ENCODE measurements around the gene CRISP3. TPM values are rescaled to one million over a fixed set of nuclear protein-coding genes. Genes with fewer than 3 reads are reported as not detected.

Gene CRISP3
- total and polyA plus RNA-seq, 9 of the 15 experiments (the other 6 are each of a cell fraction or from before 2014, with no cell fraction given): 0.21 to 2.0 (median 0.58) TPM

DNA sequence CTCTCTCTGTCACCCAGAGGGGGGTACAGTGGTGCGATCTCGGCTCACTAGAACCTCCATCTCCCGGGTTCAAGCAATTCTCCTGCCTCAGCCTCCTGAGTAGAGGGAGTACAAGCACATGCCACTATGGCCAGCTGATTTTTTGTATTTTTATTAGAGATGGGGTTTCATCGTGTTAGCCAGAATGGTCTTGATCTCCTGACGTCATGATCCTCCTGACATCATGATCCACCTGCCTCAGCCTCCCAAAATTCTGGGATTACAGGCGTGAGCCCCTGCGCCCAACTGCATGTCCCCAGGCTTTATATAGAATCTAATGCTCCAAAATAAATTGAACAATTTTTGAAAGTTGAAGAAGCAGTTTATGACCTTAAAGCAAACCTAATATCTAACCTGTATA is 23.8 kb downstream of the CRISP3 start (continued):
- TF ChIP-seq, protein P1, sequence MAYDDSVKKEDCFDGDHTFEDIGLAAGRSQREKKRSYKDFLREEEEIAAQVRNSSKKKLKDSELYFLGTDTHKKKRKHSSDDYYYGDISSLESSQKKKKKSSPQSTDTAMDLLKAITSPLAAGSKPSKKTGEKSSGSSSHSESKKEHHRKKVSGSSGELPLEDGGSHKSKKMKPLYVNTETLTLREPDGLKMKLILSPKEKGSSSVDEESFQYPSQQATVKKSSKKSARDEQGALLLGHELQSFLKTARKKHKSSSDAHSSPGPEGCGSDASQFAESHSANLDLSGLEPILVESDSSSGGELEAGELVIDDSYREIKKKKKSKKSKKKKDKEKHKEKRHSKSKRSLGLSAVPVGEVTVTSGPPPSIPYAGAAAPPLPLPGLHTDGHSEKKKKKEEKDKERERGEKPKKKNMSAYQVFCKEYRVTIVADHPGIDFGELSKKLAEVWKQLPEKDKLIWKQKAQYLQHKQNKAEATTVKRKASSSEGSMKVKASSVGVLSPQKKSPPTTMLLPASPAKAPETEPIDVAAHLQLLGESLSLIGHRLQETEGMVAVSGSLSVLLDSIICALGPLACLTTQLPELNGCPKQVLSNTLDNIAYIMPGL (CRISPR knock-in tag; IDR thresholded peaks at IDR 0.05): no peak
- no peak for TF ChIP-seq ZNF551 (CRISPR knock-in tag; IDR thresholded peaks at IDR 0.05)
- no peak for TF ChIP-seq HNRNPUL1 (IDR thresholded peaks at IDR 0.05; ENCODE audit: low read length)
- no peak for TF ChIP-seq KAT2B (IDR thresholded peaks at IDR 0.05; ENCODE audit: low read depth, low read length)
- TF ChIP-seq CBX5 (IDR thresholded peaks at IDR 0.05; ENCODE audit: borderline replicate concordance, low read depth): no peak
- no peak for TF ChIP-seq ZNF699 (CRISPR knock-in tag; IDR thresholded peaks at IDR 0.05; ENCODE audit: insufficient replicate concordance)
- no peak for TF ChIP-seq SLC30A9 (CRISPR knock-in tag; IDR thresholded peaks at IDR 0.05)
- TF ChIP-seq PML (IDR thresholded peaks at IDR 0.05; ENCODE audit: low read length): no peak
- TF ChIP-seq THRB (CRISPR knock-in tag; conservative IDR thresholded peaks at IDR 0.05): no peak

- Histone ChIP-seq H3K9me1 (ENCODE audit: control insufficient read depth, insufficient read depth, low read length) (no peaks in the 10 kb centered on the region), H2AFZ (ENCODE audit: low read depth, low read length) (peak within 1 kb of the TSS; percentile 18; the same call in 1 of the 2 replicates), H3K36me3 (ENCODE audit: control insufficient read depth, insufficient read depth, low read length) (no peaks in the 10 kb centered on the region), H3K27ac (ENCODE audit: extremely low read depth, low read depth, low read length) (no peak within 1 kb of the TSS), H3K27me3 (ENCODE audit: control insufficient read depth in 2 of 2, insufficient read depth in 2 of 2, low read length in 2 of 2) (no peaks in the 10 kb centered on the region), H3K4me3 (no peak within 1 kb of the TSS), H3K9me3 (replicated peaks; ENCODE audit: control insufficient read depth, insufficient read depth, low read depth, low read length) (no peaks in the 10 kb centered on the region), H3K4me1 (replicated peaks in 1 of 2; ENCODE audit: control insufficient read depth in 2 of 2, insufficient read depth in 2 of 2, low read length in 2 of 2) (0 out of 5 replicates have a peak, but pooled peaks cover 0 to 3% of the 10 kb centered on the region in 2 experiments), H3K79me2 (ENCODE audit: control insufficient read depth, insufficient read depth, low read length) (no peaks in the 10 kb centered on the region), H3K4me2 (ENCODE audit: insufficient read depth, low read length) (no peak within 1 kb of the TSS), H3K9ac (ENCODE audit: insufficient read depth in 1 of 2, low read depth in 2 of 2, low read length in 2 of 2) (no peak within 1 kb of the TSS), H4K20me1 (replicated peaks; ENCODE audit: control insufficient read depth, insufficient read depth, low read length) (no peaks in the 10 kb centered on the region)
- BruUV-seq (replicated peaks): no TSS peak
- no peak for DNase-seq (ENCODE audit: extremely low read depth in 1 of 4, low spot score in 3 of 4)
- FAIRE-seq: no peak
- CTCF ChIA-PET (ENCODE audit: low intra/inter-chr PET ratio): no interaction called here
- in situ Hi-C loops (cut with MboI) (no loop called here), intact Hi-C loops (cut with micrococcal nuclease) (no loop called here)
- POLR2A ChIA-PET: no interaction called here
- WGBS (ENCODE audit: insufficient coverage, low coverage, missing lambda C conversion rate): 86% methylated on average over 21 of the region's 26 CpGs
- ATAC-seq: no peak
- no peak for TF ChIP-seq SMAD2 (IDR thresholded peaks at IDR 0.05; ENCODE audit: low read depth, low read length)
- no peak for TF ChIP-seq ZSCAN29 (IDR thresholded peaks at IDR 0.05)
Measured at GRCh38 chr6:49713346-49713745, 30.8 kb downstream of the CRISP3 start, which contains the start of gene CRISP2. CRISP2 (minus strand) TSS chr6:49713543; CDS start chr6:49709196, 4,347 bp downstream.

All from K562 (cell line).